HG03571 (cell line): ENCODE results near the gene PDE3B.
"Not testable (repeated sequence)": the region's sequence is repeated elsewhere in the genome, so short reads cannot be mapped to it uniquely, and the experiment has no call there.

Experiments
- ATAC-seq: cut with Tn5 transposase; IDR thresholded peaks from one replicate; pipeline ENCODE4 v1.9.1; 2021; ENCODE audit not compliant: unreplicated experiment

PDE3B gene

GRCh38 chr11:14793546-14793945, 149.9 kb downstream of the PDE3B start:
- ATAC-seq = no peak

GRCh38 chr11:14796028-14796427, 152.4 kb downstream of the PDE3B start:
- not testable (repeated sequence) for ATAC-seq

GRCh38 chr11:14803846-14804245, 160.2 kb downstream of the PDE3B start:
- ATAC-seq = no peak

GRCh38 chr11:14809466-14809865, 165.9 kb downstream of the PDE3B start:
- ATAC-seq = no peak

GRCh38 chr11:14812757-14813156, 169.2 kb downstream of the PDE3B start:
- no peak for ATAC-seq

GRCh38 chr11:14813516-14813915, 169.9 kb downstream of the PDE3B start:
- ATAC-seq = no peak

GRCh38 chr11:14818779-14819178, 175.2 kb downstream of the PDE3B start:
- no peak for ATAC-seq

GRCh38 chr11:14819596-14819995, 176.0 kb downstream of the PDE3B start:
- ATAC-seq = no peak

GRCh38 chr11:14821031-14821430, 177.4 kb downstream of the PDE3B start:
- no peak for ATAC-seq

- ATAC-seq = no peak
Measured at GRCh38 chr11:14826600-14826999, 183.0 kb downstream of the PDE3B start.

GRCh38 chr11:14835496-14836492, 192.2 kb downstream of the PDE3B start:
- ATAC-seq = no peak

GRCh38 chr11:14842002-14842401, 198.4 kb downstream of the PDE3B start:
- no peak for ATAC-seq

GRCh38 chr11:14852571-14853177, 209.1 kb downstream of the PDE3B start:
- ATAC-seq = no peak

- no peak for ATAC-seq
Measured at GRCh38 chr11:14854057-14854456, 210.5 kb downstream of the PDE3B start.

- ATAC-seq = no peak
Measured at GRCh38 chr11:14855890-14856289, 212.3 kb downstream of the PDE3B start.

- no peak for ATAC-seq
Measured at GRCh38 chr11:14857621-14858020, 214.0 kb downstream of the PDE3B start.

- no peak for ATAC-seq
Measured at GRCh38 chr11:14858404-14858803, 214.8 kb downstream of the PDE3B start.

- no peak for ATAC-seq
Measured at GRCh38 chr11:14860511-14860910, 216.9 kb downstream of the PDE3B start.

GRCh38 chr11:14861680-14862079, 218.1 kb downstream of the PDE3B start:
- no peak for ATAC-seq

GRCh38 chr11:14863775-14864174, 220.2 kb downstream of the PDE3B start:
- ATAC-seq = not testable (repeated sequence)

GRCh38 chr11:14872032-14872431, 228.4 kb downstream of the PDE3B start:
- ATAC-seq = no peak

GRCh38 chr11:14873632-14874031, 230.0 kb downstream of the PDE3B start:
- no peak for ATAC-seq
